Gastroesophageal sphincter (tissue), 4 donors: Measurements from ENCODE around the gene GPR45. TPM values are rescaled to one million over a fixed set of nuclear protein-coding genes. Genes with fewer than 3 reads are reported as not detected.

Experiments used
- ATAC-seq: fragments of 150-250 bp; one replicate; pipeline ENCODE4 v1.9.1; 2016; ENCODE audit warnings: mild to moderate bottlenecking, moderate library complexity
- H3K27ac ChIP-seq, 4 donors: fragments of 200-600 bp; sonication (generic) in 3 of 4; 1 replicate in 3 of 4; 2 replicates in 1 of 4; pipeline ENCODE4 v1.5.1; 2016 to 2019
- H3K27me3 ChIP-seq: fragments of 200-600 bp; sonication (generic); one replicate; pipeline ENCODE4 v1.5.1; 2019
- H3K36me3 ChIP-seq, 2 donors: fragments of 200-600 bp; sonication (generic); one replicate each; pipeline ENCODE4 v1.5.1; 2019; ENCODE audit warnings: control low read depth in 1 of 2
- H3K4me1 ChIP-seq, 3 donors: fragments of 200-600 bp; sonication (generic); 1 replicate in 2 of 3; 2 replicates in 1 of 3; pipeline ENCODE4 v1.5.1; 2016 to 2019; ENCODE audit warnings: control low read depth in 2 of 3
- H3K4me3 ChIP-seq, 2 donors: fragments of 200-600 bp; sonication (generic); one replicate each; pipeline ENCODE4 v1.5.1; 2019; ENCODE audit warnings: mild to moderate bottlenecking in 1 of 2, moderate library complexity in 1 of 2
- H3K9me3 ChIP-seq, 3 donors: fragments of 200-600 bp; sonication (generic); one replicate each; pipeline ENCODE4 v1.5.1; 2017 to 2019; ENCODE audit warnings: control low read depth in 2 of 3
- EP300 ChIP-seq: sonication (generic); formaldehyde crosslinking; IDR thresholded peaks from one replicate; pipeline ENCODE4 v1.6.1; 2017; ENCODE audit warnings: antibody characterized with exemption, mild to moderate bottlenecking
- POLR2A ChIP-seq, 2 donors: fragments of 450-650 bp; IDR thresholded peaks; one replicate each; pipeline ENCODE4 v1.6.1; 2017; ENCODE audit warnings: antibody characterized with exemption in 2 of 2, mild to moderate bottlenecking in 2 of 2, moderate library complexity in 1 of 2
- POLR2AphosphoS5 ChIP-seq: sonication (generic); formaldehyde crosslinking; IDR thresholded peaks from one replicate; pipeline ENCODE4 v1.6.1; 2017; ENCODE audit warnings: antibody characterized with exemption
- WGBS, 2 donors: methylation state at CpG; one replicate each; pipeline ENCODE4 v1.1.5; 2018; ENCODE audit warnings: low coverage in 1 of 2; 5-methylcytosine and 5-hydroxymethylcytosine counted together
- total RNA-seq, 4 donors: library from RNA; depleted of rRNA; stranded (reverse); fragments of >200 nt; gene quantifications; one replicate each; pipeline ENCODE4 v1.1.0, GENCODE V29; 2016
- TF ChIP-seq, protein P1 (sequence below), 4 experiments: fragments of 200-600 bp in 2 of 4; fragments of 450-650 bp in 2 of 4; sonication (generic) in 1 of 4; IDR thresholded peaks; one replicate each; pipeline ENCODE4 v1.5.1; 2017 to 2019; ENCODE audit warnings: antibody characterized with exemption in 4 of 4, mild to moderate bottlenecking in 2 of 4, moderate library complexity in 2 of 4

Gene GPR45
- total RNA-seq, 4 donors from 2014 or later: not detected

DNA sequence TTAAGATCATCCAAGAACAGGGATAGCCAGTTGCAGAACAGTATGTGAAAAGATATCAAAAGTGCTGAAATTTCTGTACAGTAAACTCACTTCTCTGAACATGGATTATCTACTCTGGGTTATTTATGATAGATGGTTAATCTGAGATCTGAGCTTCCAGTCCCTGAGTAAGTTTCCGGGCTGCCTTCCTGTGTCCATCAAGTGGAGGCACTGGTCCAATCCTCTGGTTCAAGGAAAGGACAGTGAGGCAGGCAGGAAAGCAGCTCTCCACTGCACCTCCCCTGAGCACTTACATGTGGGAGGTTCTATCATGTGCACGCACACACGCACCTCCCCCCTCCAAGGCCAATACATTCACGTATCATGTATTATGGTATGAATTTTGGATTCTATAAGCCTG, 32.5 kb downstream of the GPR45 start:
- Histone ChIP-seq H3K27ac (no peak overlapping the region), H3K4me1 (no peaks in the 10 kb centered on the region), H3K9me3 (no peaks in the 10 kb centered on the region), H3K27me3 (no peaks in the 10 kb centered on the region), H3K4me3 (no peak overlapping the region), H3K36me3 (peaks cover 0 to 100% of the 10 kb centered on the region in 2 donors)
- 60 to 82% methylated on average over 3 to 4 of the region's 4 CpGs for WGBS, 2 donors
- TF ChIP-seq EP300 (no peak), POLR2AphosphoS5 (no peak), POLR2A (IDR thresholded peaks at IDR 0.05) (no peak)
- TF ChIP-seq, protein P1, sequence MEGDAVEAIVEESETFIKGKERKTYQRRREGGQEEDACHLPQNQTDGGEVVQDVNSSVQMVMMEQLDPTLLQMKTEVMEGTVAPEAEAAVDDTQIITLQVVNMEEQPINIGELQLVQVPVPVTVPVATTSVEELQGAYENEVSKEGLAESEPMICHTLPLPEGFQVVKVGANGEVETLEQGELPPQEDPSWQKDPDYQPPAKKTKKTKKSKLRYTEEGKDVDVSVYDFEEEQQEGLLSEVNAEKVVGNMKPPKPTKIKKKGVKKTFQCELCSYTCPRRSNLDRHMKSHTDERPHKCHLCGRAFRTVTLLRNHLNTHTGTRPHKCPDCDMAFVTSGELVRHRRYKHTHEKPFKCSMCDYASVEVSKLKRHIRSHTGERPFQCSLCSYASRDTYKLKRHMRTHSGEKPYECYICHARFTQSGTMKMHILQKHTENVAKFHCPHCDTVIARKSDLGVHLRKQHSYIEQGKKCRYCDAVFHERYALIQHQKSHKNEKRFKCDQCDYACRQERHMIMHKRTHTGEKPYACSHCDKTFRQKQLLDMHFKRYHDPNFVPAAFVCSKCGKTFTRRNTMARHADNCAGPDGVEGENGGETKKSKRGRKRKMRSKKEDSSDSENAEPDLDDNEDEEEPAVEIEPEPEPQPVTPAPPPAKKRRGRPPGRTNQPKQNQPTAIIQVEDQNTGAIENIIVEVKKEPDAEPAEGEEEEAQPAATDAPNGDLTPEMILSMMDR (IDR thresholded peaks at IDR 0.05): no peak
- ATAC-seq: no peak

DNA sequence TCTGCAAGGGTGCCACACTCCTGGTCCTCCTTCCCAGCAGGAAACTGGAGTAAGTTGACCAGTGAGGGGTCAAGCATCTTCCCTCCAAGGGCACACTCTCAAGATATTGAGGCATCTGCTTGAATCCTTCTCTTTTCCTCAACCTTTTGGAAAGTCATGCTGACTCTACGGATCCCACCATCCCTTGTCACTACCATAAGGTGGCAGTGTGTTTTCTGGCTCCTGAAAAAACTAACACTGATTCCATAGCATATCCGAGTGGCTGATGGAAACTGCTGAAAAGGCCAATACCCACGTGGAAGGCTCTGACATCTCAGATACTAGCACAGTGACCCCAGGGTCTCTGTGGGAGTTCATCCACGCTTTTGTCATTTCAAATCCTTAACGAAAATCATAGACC, 37.1 kb downstream of the GPR45 start:
- H3K4me3 ChIP-seq: no peak overlapping the region
- H3K27me3 ChIP-seq: no peaks in the 10 kb centered on the region
- no peaks in the 10 kb centered on the region for H3K9me3 ChIP-seq
- H3K36me3 ChIP-seq: peaks cover 0 to 100% of the 10 kb centered on the region in 2 donors
- TF ChIP-seq, protein P1 (IDR thresholded peaks at IDR 0.05): no peak
- TF ChIP-seq EP300 (no peak), POLR2A (IDR thresholded peaks at IDR 0.05) (no peak), POLR2AphosphoS5 (no peak)
- no peak overlapping the region for H3K27ac ChIP-seq
- ATAC-seq: no peak
- no peaks in the 10 kb centered on the region for H3K4me1 ChIP-seq
- 50 to 73% methylated on average over 5 of the region's 5 CpGs for WGBS, 2 donors

DNA sequence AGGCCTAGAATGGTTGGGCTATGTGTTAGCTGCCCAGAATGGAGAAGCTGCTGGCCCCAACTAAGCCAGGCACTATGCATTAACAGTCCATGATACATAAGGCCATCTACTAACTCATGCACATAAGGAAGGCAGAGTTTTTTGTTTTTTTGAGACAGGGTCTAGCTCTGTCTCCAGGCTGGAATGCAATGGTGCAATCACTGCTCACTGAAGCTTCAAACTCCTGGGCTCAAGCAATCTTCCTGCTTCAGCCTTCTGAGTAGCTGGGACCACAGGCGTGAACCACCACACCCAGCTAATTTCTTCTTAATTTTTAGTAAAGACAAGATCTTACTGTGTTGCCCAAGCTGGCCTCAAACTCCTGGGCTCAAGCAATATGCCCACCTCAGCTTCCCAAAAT, 37.6 kb downstream of the GPR45 start:
- TF ChIP-seq, protein P1 (IDR thresholded peaks at IDR 0.05): no peak
- TF ChIP-seq POLR2A (IDR thresholded peaks at IDR 0.05) (no peak), EP300 (no peak), POLR2AphosphoS5 (no peak)
- Histone ChIP-seq H3K36me3 (peaks cover 0 to 100% of the 10 kb centered on the region in 2 donors), H3K4me1 (no peaks in the 10 kb centered on the region), H3K4me3 (no peak overlapping the region), H3K27me3 (no peaks in the 10 kb centered on the region), H3K9me3 (no peaks in the 10 kb centered on the region), H3K27ac (no peak overlapping the region)
- ATAC-seq: no peak
- 90 to 100% methylated on average over 1 of the region's 1 CpG for WGBS, 2 donors

DNA sequence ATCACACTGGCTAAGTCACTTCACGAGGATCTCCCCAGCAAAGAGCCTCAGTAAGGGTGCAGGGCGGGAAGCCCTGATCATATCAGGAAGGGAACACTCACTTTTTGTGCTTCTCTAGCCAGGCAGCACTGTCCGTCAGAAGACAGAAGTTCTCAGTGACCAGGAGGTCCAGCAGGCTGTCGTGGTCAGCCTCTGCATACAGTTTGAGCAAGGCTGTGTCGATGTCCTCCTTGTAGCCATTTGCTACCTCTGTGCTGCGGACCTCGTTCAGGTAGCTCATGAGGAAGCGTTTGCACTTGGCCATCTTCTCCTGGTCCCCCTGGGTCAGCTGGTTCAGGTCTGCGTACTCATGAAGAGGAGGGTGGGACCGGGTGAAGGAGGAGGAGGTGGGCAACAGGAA, 38.7 kb downstream of the GPR45 start:
- no peak overlapping the region for H3K27ac ChIP-seq
- no peaks in the 10 kb centered on the region for H3K4me1 ChIP-seq
- WGBS, 2 donors: 86 to 100% methylated on average over 1 to 2 of the region's 10 CpGs
- peaks cover 0 to 100% of the 10 kb centered on the region in 2 donors for H3K36me3 ChIP-seq
- H3K27me3 ChIP-seq: no peaks in the 10 kb centered on the region
- no peak overlapping the region for H3K4me3 ChIP-seq
- no peak for TF ChIP-seq EP300
- no peak for TF ChIP-seq POLR2AphosphoS5
- no peak for TF ChIP-seq POLR2A (IDR thresholded peaks at IDR 0.05)
- TF ChIP-seq, protein P1 (IDR thresholded peaks at IDR 0.05): no peak
- H3K9me3 ChIP-seq: no peaks in the 10 kb centered on the region
- ATAC-seq: no peak

DNA sequence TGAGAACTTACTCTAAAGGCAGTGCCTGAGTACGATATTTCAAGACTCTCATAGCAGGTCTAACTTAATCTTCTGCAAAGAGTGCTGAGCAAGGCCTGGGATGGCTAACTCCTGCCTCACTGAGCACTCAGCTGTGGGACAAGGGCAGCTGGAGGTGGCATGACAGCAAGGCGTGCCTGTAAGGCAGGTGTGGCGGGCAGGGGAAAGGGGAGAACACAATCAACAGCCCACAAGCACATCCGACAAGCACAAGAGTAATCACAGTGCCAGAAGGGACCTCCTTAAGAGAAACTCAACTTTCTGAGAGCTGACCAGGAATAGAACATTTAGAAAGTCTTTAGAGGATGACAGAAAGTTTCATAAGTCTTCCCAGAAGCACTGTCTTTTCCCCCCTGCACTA, 42.0 kb downstream of the GPR45 start:
- H3K36me3 ChIP-seq: peaks cover 0 to 99% of the 10 kb centered on the region in 2 donors
- 91 to 100% methylated on average over 1 to 4 of the region's 4 CpGs for WGBS, 2 donors

More for the DNA sequence above, 42.0 kb downstream of the GPR45 start:
- H3K27me3 ChIP-seq: no peaks in the 10 kb centered on the region
- TF ChIP-seq EP300 (no peak), POLR2A (IDR thresholded peaks at IDR 0.05) (no peak), POLR2AphosphoS5 (no peak)
- TF ChIP-seq, protein P1 (IDR thresholded peaks at IDR 0.05): no peak
- ATAC-seq: no peak
- no peaks in the 10 kb centered on the region for H3K9me3 ChIP-seq
- no peak overlapping the region for H3K27ac ChIP-seq
- no peaks in the 10 kb centered on the region for H3K4me1 ChIP-seq
- H3K4me3 ChIP-seq: no peak overlapping the region
